ENCODE results near the gene NCKAP5. TPM values are rescaled to one million over a fixed set of nuclear protein-coding genes. Genes with fewer than 3 reads are reported as not detected.

NCKAP5 gene
- total and polyA plus RNA-seq, 9 of the 15 experiments (the other 6 are each of a cell fraction or from before 2014, with no cell fraction given) = not detected

GRCh38 chr2:133232556-133232955 is 335.7 kb downstream of the NCKAP5 start:
- no peak for ATAC-seq
- in situ Hi-C loops (cut with MboI) = no loop called here
- no peak overlapping the region for H2AFZ ChIP-seq (ENCODE audit: low read depth, low read length)

GRCh38 chr2:133231264-133231663 is 337.0 kb downstream of the NCKAP5 start:
- no peaks in the 10 kb centered on the region for H3K9me1 ChIP-seq (ENCODE audit: control insufficient read depth, insufficient read depth, low read length)
- no peak overlapping the region for H3K4me2 ChIP-seq (ENCODE audit: insufficient read depth, low read length)
- H3K4me3 ChIP-seq = no peak overlapping the region
- no peak overlapping the region for H2AFZ ChIP-seq (ENCODE audit: low read depth, low read length)
- H3K9ac ChIP-seq (ENCODE audit: insufficient read depth in 1 of 2, low read depth in 2 of 2, low read length in 2 of 2) = no peak overlapping the region
- in situ Hi-C loops (cut with MboI) = no loop called here
- BruUV-seq (replicated peaks) = no TSS peak
- H3K79me2 ChIP-seq (ENCODE audit: control insufficient read depth, insufficient read depth, low read length) = no peaks in the 10 kb centered on the region
- H3K27me3 ChIP-seq (ENCODE audit: control insufficient read depth in 2 of 2, insufficient read depth in 2 of 2, low read length in 2 of 2) = no peaks in the 10 kb centered on the region
- CTCF ChIA-PET (ENCODE audit: low intra/inter-chr PET ratio) = no interaction called here
- POLR2A ChIA-PET = no interaction called here
- H3K27ac ChIP-seq (ENCODE audit: extremely low read depth, low read depth, low read length) = no peak overlapping the region
- 0% methylated on average over 1 of the region's 1 CpG for WGBS (ENCODE audit: insufficient coverage, low coverage, missing lambda C conversion rate)
- intact Hi-C loops (cut with micrococcal nuclease) = no loop called here
- ATAC-seq (no peak), DNase-seq (ENCODE audit: extremely low read depth in 1 of 4, low spot score in 3 of 4) (no peak), FAIRE-seq (no peak)
- TF ChIP-seq ARID4B (CRISPR knock-in tag; IDR thresholded peaks at IDR 0.05) = no peak
- TF ChIP-seq GMEB1 (CRISPR knock-in tag; IDR thresholded peaks at IDR 0.05) = no peak
- no peak for TF ChIP-seq ZNF184 (CRISPR knock-in tag; IDR thresholded peaks at IDR 0.05)
- TF ChIP-seq KLF13 (tag; IDR thresholded peaks at IDR 0.05; ENCODE audit: borderline replicate concordance, low read depth) = no peak
- no peak for TF ChIP-seq LEF1 (IDR thresholded peaks at IDR 0.05)
- no peak for TF ChIP-seq ZNF140 (CRISPR knock-in tag; IDR thresholded peaks at IDR 0.05)
- no peaks in the 10 kb centered on the region for H3K36me3 ChIP-seq (ENCODE audit: control insufficient read depth, insufficient read depth, low read length)
- H3K4me1 ChIP-seq (replicated peaks in 1 of 2; ENCODE audit: control insufficient read depth in 2 of 2, insufficient read depth in 2 of 2, low read length in 2 of 2) = no peaks in the 10 kb centered on the region
- H4K20me1 ChIP-seq (replicated peaks; ENCODE audit: control insufficient read depth, insufficient read depth, low read length) = no peaks in the 10 kb centered on the region
- no peaks in the 10 kb centered on the region for H3K9me3 ChIP-seq (replicated peaks; ENCODE audit: control insufficient read depth, insufficient read depth, low read depth, low read length)

More at GRCh38 chr2:133232556-133232955, 335.7 kb downstream of the NCKAP5 start:
- Histone ChIP-seq H3K9me3 (replicated peaks; ENCODE audit: control insufficient read depth, insufficient read depth, low read depth, low read length) (no peaks in the 10 kb centered on the region), H3K79me2 (ENCODE audit: control insufficient read depth, insufficient read depth, low read length) (no peaks in the 10 kb centered on the region), H3K27me3 (ENCODE audit: control insufficient read depth in 2 of 2, insufficient read depth in 2 of 2, low read length in 2 of 2) (no peaks in the 10 kb centered on the region), H4K20me1 (replicated peaks; ENCODE audit: control insufficient read depth, insufficient read depth, low read length) (no peaks in the 10 kb centered on the region), H3K4me2 (ENCODE audit: insufficient read depth, low read length) (no peak overlapping the region), H3K9me1 (ENCODE audit: control insufficient read depth, insufficient read depth, low read length) (no peaks in the 10 kb centered on the region), H3K36me3 (ENCODE audit: control insufficient read depth, insufficient read depth, low read length) (no peaks in the 10 kb centered on the region), H3K4me3 (no peak overlapping the region), H3K27ac (ENCODE audit: extremely low read depth, low read depth, low read length) (no peak overlapping the region), H3K4me1 (replicated peaks in 1 of 2; ENCODE audit: control insufficient read depth in 2 of 2, insufficient read depth in 2 of 2, low read length in 2 of 2) (no peaks in the 10 kb centered on the region), H3K9ac (ENCODE audit: insufficient read depth in 1 of 2, low read depth in 2 of 2, low read length in 2 of 2) (no peak overlapping the region)
- POLR2A ChIA-PET = no interaction called here
- DNase-seq (ENCODE audit: extremely low read depth in 1 of 4, low spot score in 3 of 4) (no peak), FAIRE-seq (no peak)
- WGBS (ENCODE audit: insufficient coverage, low coverage, missing lambda C conversion rate) = 0% methylated on average over 1 of the region's 1 CpG
- intact Hi-C loops (cut with micrococcal nuclease) = no loop called here
- no TSS peak for BruUV-seq (replicated peaks)
- TF ChIP-seq XRCC3 (IDR thresholded peaks at IDR 0.05) = no peak
- CTCF ChIA-PET (ENCODE audit: low intra/inter-chr PET ratio) = no interaction called here

Measured in K562 (cell line).